HepG2 (cell line): ENCODE measurements around the gene MYO10. TPM values are rescaled to one million over a fixed set of nuclear protein-coding genes. Genes with fewer than 3 reads are reported as not detected.

Experiments
- ETV6 ChIP-seq: sonication (generic); formaldehyde crosslinking; conservative IDR thresholded peaks from 2 replicates; pipeline ENCODE4 v1.4.0; 2020; ENCODE audit warnings: missing genetic modification reagents
- FOXM1 ChIP-seq: sonication (generic); formaldehyde crosslinking; IDR thresholded peaks from 2 replicates; pipeline ENCODE4 v1.5.0; 2020; ENCODE audit warnings: missing genetic modification reagents
- HINFP ChIP-seq: sonication (generic); formaldehyde crosslinking; IDR thresholded peaks from 2 replicates; pipeline ENCODE4 v1.4.0; 2020; ENCODE audit warnings: low read depth, mild to moderate bottlenecking, missing genetic modification reagents
- IRX3 ChIP-seq: sonication (generic); formaldehyde crosslinking; IDR thresholded peaks from 2 replicates; pipeline ENCODE4 v1.8.1; 2023; ENCODE audit warnings: mild to moderate bottlenecking, low read depth, missing genetic modification reagents, borderline replicate concordance
- MEIS1 ChIP-seq: sonication (generic); formaldehyde crosslinking; IDR thresholded peaks from 2 replicates; pipeline ENCODE4 v1.9.0; 2021; ENCODE audit warnings: mild to moderate bottlenecking, missing genetic modification reagents, moderate library complexity, borderline replicate concordance
- MTA1 ChIP-seq: sonication (generic); formaldehyde crosslinking; IDR thresholded peaks from 2 replicates; pipeline ENCODE4 v1.4.0; 2020; ENCODE audit warnings: missing genetic modification reagents, mild to moderate bottlenecking, borderline replicate concordance
- MXI1 ChIP-seq: IDR thresholded peaks from 3 replicates; pipeline ENCODE4 v1.6.1; 2012; ENCODE audit warnings: low read depth, low read length, inconsistent platforms, borderline replicate concordance
- NFKBIZ ChIP-seq: IDR thresholded peaks from 2 replicates; pipeline ENCODE4 v1.6.1; 2018; ENCODE audit warnings: missing genetic modification reagents, missing compliant biosample characterization
- NR2F1 ChIP-seq, 2 experiments: fragments of 450-650 bp in 1 of 2; formaldehyde crosslinking in 1 of 2; IDR thresholded peaks; 2 replicates each; pipeline versions ENCODE4 v1.5.0 to v1.6.1; 2016 to 2020; ENCODE audit warnings: mild to moderate bottlenecking in 1 of 2, missing compliant biosample characterization in 1 of 2, missing genetic modification reagents in 1 of 2, moderate library complexity in 1 of 2
- PPARG ChIP-seq: conservative IDR thresholded peaks from 2 replicates; pipeline ENCODE4 v1.6.1; 2016; ENCODE audit warnings: missing biosample characterization, missing genetic modification reagents
- PRMT3 ChIP-seq: sonication (generic); formaldehyde crosslinking; IDR thresholded peaks from 2 replicates; pipeline ENCODE4 v1.8.1; 2022; ENCODE audit warnings: low read depth, mild to moderate bottlenecking, moderate library complexity, missing genetic modification reagents, borderline replicate concordance
- REST ChIP-seq, 2 experiments: IDR thresholded peaks; 2 replicates each; pipeline ENCODE4 v1.6.1; 2011 to 2012; ENCODE audit warnings: low read length in 2 of 2, borderline replicate concordance in 1 of 2, low read depth in 1 of 2, mild to moderate bottlenecking in 1 of 2, moderate library complexity in 1 of 2
- RFX3 ChIP-seq: IDR thresholded peaks from 2 replicates; pipeline ENCODE4 v1.6.1; 2016; ENCODE audit warnings: missing biosample characterization, missing genetic modification reagents
- SIX1 ChIP-seq: sonication (generic); formaldehyde crosslinking; IDR thresholded peaks from 2 replicates; pipeline ENCODE4 v1.4.0; 2020; ENCODE audit warnings: missing genetic modification reagents, borderline replicate concordance
- SUZ12 ChIP-seq: fragments of 150-350 bp; IDR thresholded peaks from 2 replicates; pipeline ENCODE4 v1.6.1; 2014; ENCODE audit warnings: low read depth, low read length
- TRIM22 ChIP-seq: fragments of 450-650 bp; IDR thresholded peaks from 2 replicates; pipeline ENCODE4 v1.6.1; 2017
- ZBTB21 ChIP-seq: sonication (generic); formaldehyde crosslinking; IDR thresholded peaks from 2 replicates; pipeline ENCODE4 v1.4.0; 2020; ENCODE audit warnings: missing genetic modification reagents
- ZBTB42 ChIP-seq: sonication (generic); formaldehyde crosslinking; IDR thresholded peaks from 2 replicates; pipeline ENCODE4 v1.5.0; 2020; ENCODE audit warnings: mild to moderate bottlenecking, missing genetic modification reagents
- ZFAT ChIP-seq: sonication (generic); formaldehyde crosslinking; conservative IDR thresholded peaks from 2 replicates; pipeline ENCODE4 v1.8.1; 2023; ENCODE audit warnings: missing genetic modification reagents, inconsistent platforms
- ZMYM4 ChIP-seq: sonication (generic); formaldehyde crosslinking; IDR thresholded peaks from 2 replicates; pipeline ENCODE4 v1.8.1; 2023; ENCODE audit warnings: mild to moderate bottlenecking, missing genetic modification reagents
- ZNF24 ChIP-seq: fragments of 450-650 bp; IDR thresholded peaks from 2 replicates; pipeline ENCODE4 v1.6.1; 2017; ENCODE audit warnings: antibody characterized with exemption, mild to moderate bottlenecking
- ZNF3 ChIP-seq: IDR thresholded peaks from 2 replicates; pipeline ENCODE4 v1.7.0; 2017; ENCODE audit warnings: inconsistent platforms
- ZNF33B ChIP-seq: sonication (generic); formaldehyde crosslinking; IDR thresholded peaks from 2 replicates; pipeline ENCODE4 v1.5.1; 2020; ENCODE audit warnings: mild to moderate bottlenecking, missing genetic modification reagents
- ZNF343 ChIP-seq: sonication (generic); formaldehyde crosslinking; IDR thresholded peaks from 2 replicates; pipeline ENCODE4 v1.4.0; 2020; ENCODE audit warnings: mild to moderate bottlenecking, missing genetic modification reagents
- ZNF549 ChIP-seq: sonication (generic); formaldehyde crosslinking; IDR thresholded peaks from 2 replicates; pipeline ENCODE4 v1.5.0; 2020; ENCODE audit warnings: missing genetic modification reagents
- polyA plus RNA-seq, 8 experiments: library from polyadenylated mRNA; depleted of rRNA in 3 of 8; stranded (reverse) in 7 of 8; unstranded in 1 of 8; fragments of >200 nt; fragmentation: Illumina TruSeq in 4 of 8; extraction: Trizol in 4 of 8; gene quantifications; 2 replicates each; pipeline versions ENCODE4 v1.2.1 to v1.2.3, GENCODE V29; 2011 to 2016; ENCODE audit warnings: low read depth in 4 of 8, missing spikeins in 1 of 8, mixed read lengths in 1 of 8; ENCODE audit not compliant: insufficient read depth in 1 of 8
- total RNA-seq, 5 experiments: library from RNA; depleted of rRNA; stranded (reverse); fragments of >200 nt; fragmentation: Illumina TruSeq; extraction: Trizol; gene quantifications; 2 replicates each; pipeline ENCODE4 v1.2.3, GENCODE V29; 2016; ENCODE audit warnings: low read depth in 1 of 5

MYO10 gene
- total and polyA plus RNA-seq, 2 of the 13 experiments (the other 11 are each of a cell fraction or from before 2014, with no cell fraction given) = 4.5 to 14.0 TPM

DNA sequence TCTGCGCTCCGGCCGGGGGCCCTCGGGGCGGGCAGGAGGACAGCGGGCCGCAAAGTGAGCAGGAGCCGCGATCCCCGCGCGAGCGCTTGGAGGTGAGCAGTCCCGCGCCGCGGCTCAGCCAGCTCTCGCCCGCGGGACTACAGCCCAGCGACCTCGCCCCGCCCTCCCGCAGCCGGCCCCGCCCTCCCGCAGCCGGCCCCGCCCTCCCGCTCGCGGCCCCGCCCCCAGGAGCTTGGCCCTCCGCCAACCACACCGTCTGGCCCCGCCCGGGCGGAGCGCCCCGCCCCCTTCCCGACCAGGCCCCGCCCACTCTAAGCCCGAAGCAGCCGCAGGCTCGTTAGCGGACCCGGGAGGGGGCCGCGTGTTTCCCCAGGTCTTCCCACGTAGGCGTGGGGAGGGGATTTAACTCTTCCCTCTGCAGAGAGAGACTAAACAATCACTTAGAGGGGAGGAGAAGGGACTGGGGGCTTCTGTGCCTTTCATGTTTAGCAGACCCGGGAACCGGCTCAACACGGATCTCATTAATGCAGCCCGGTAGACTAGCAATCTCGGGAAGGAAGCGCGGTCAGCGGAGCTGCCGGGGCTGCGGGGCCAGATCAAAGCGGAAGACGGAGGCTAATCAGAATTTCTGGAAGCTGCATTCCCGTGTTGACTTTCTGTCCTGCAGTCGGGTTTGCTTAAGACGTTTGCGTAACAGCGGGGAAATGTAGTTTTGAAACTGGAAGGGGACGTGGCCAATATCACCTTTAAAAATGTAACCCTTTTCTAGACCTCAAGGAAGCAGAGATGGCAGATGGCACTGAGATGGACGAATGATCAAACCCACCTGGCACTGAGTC is at the start of gene MYO10 (continued):
- TF ChIP-seq HINFP (CRISPR knock-in tag) = peak; percentile 66; the same call in 1 of the 2 replicates
- no peak for TF ChIP-seq MXI1
- TF ChIP-seq MEIS1 (CRISPR knock-in tag) = no peak
- no peak for TF ChIP-seq ZBTB42 (CRISPR knock-in tag)
- no peak for TF ChIP-seq ZNF3 (CRISPR knock-in tag)
- no peak for TF ChIP-seq ZNF24
- TF ChIP-seq ZMYM4 (CRISPR knock-in tag) = no peak
- TF ChIP-seq PRMT3 (CRISPR knock-in tag) = no peak
- TF ChIP-seq SUZ12 = no peak
- no peak for TF ChIP-seq FOXM1
- TF ChIP-seq REST (IDR thresholded peaks at IDR 0.05; ENCODE audit: borderline replicate concordance in 1 of 2, low read depth in 1 of 2, low read length in 2 of 2) = no peak
- no peak for TF ChIP-seq MTA1
- TF ChIP-seq ETV6 (CRISPR knock-in tag) = no peak
- TF ChIP-seq PPARG (CRISPR knock-in tag) = no peak
- TF ChIP-seq SIX1 (CRISPR knock-in tag) = no peak
- TF ChIP-seq ZNF343 (CRISPR knock-in tag) = no peak
- no peak for TF ChIP-seq ZNF549 (CRISPR knock-in tag)
- no peak for TF ChIP-seq ZFAT (CRISPR knock-in tag)
- no peak for TF ChIP-seq ZBTB21 (CRISPR knock-in tag)
- TF ChIP-seq NFKBIZ (CRISPR knock-in tag) = no peak
- TF ChIP-seq NR2F1 (CRISPR knock-in tag; IDR thresholded peaks at IDR 0.05) = no peak
- TF ChIP-seq ZNF33B (CRISPR knock-in tag) = no peak
- TF ChIP-seq TRIM22 = no peak
- TF ChIP-seq IRX3 (CRISPR knock-in tag) = no peak
- TF ChIP-seq RFX3 (CRISPR knock-in tag) = no peak
